ENCODE results near the gene WDR1. TPM values are rescaled to one million over a fixed set of nuclear protein-coding genes. Genes with fewer than 3 reads are reported as not detected.

WDR1 gene
- total RNA-seq, 2 experiments from 2014 or later: 308 to 354 TPM

- H3K36me3 Mint-ChIP-seq (ENCODE audit: low read depth): peaks cover 70% of the 10 kb centered on the region
- no peaks in the 10 kb centered on the region for H3K27me3 Mint-ChIP-seq
- intact Hi-C loops (cut with DNase I, micrococcal nuclease): no loop called here
- ATAC-seq (no peak), DNase-seq (no peak)
- H3K4me1 Mint-ChIP-seq: peaks cover 7% of the 10 kb centered on the region
- no peak overlapping the region for H3K4me3 Mint-ChIP-seq
- no peaks in the 10 kb centered on the region for H3K9me3 Mint-ChIP-seq (ENCODE audit: low read depth)
- peak overlapping the region; percentile 16 for H3K27ac Mint-ChIP-seq
- ChIA-PET POLR2A (interaction anchor here (0.7 kb wide), 1 partner anchor 19 kb away, joined by 3 read pairs; no protein-coding TSS in a partner anchor), CTCF (no interaction called here)
Measured at GRCh38 chr4:10075953-10076391, 40.6 kb downstream of the WDR1 start.

GRCh38 chr4:10075158-10075863 lies 41.3 kb downstream of the WDR1 start:
- DNase-seq (no peak), ATAC-seq (no peak)
- Mint-ChIP-seq H3K27ac (peak overlapping the region; percentile 35), H3K4me3 (no peak overlapping the region), H3K4me1 (peaks cover 7% of the 10 kb centered on the region), H3K27me3 (no peaks in the 10 kb centered on the region), H3K9me3 (ENCODE audit: low read depth) (no peaks in the 10 kb centered on the region), H3K36me3 (ENCODE audit: low read depth) (peaks cover 67% of the 10 kb centered on the region)
- ChIA-PET CTCF (no interaction called here), POLR2A (no interaction called here)
- intact Hi-C loops (cut with DNase I, micrococcal nuclease): no loop called here

- ChIA-PET CTCF (no interaction called here), POLR2A (no interaction called here)
- no peak overlapping the region for H3K4me3 Mint-ChIP-seq
- no peaks in the 10 kb centered on the region for H3K27me3 Mint-ChIP-seq
- DNase-seq (peak; percentile 41), ATAC-seq (peak; percentile 47)
- H3K9me3 Mint-ChIP-seq (ENCODE audit: low read depth): no peaks in the 10 kb centered on the region
- peak overlapping the region; percentile 56 for H3K27ac Mint-ChIP-seq
- H3K36me3 Mint-ChIP-seq (ENCODE audit: low read depth): peaks cover 68% of the 10 kb centered on the region
- H3K4me1 Mint-ChIP-seq: peaks cover 7% of the 10 kb centered on the region
- intact Hi-C loops (cut with DNase I, micrococcal nuclease): no loop called here
Measured at GRCh38 chr4:10074767-10075105, 41.9 kb downstream of the WDR1 start.

- ChIA-PET CTCF (no interaction called here), POLR2A (no interaction called here)
- H3K27ac Mint-ChIP-seq: peak overlapping the region; percentile 56
- DNase-seq: no peak
- H3K4me1 Mint-ChIP-seq: peaks cover 7% of the 10 kb centered on the region
- H3K4me3 Mint-ChIP-seq: no peak overlapping the region
- no peaks in the 10 kb centered on the region for H3K9me3 Mint-ChIP-seq (ENCODE audit: low read depth)
- no peak for ATAC-seq
- intact Hi-C loops (cut with DNase I, micrococcal nuclease): no loop called here
- no peaks in the 10 kb centered on the region for H3K27me3 Mint-ChIP-seq
- H3K36me3 Mint-ChIP-seq (ENCODE audit: low read depth): peaks cover 64% of the 10 kb centered on the region
Measured at GRCh38 chr4:10074076-10074766, 42.4 kb downstream of the WDR1 start.

DNA sequence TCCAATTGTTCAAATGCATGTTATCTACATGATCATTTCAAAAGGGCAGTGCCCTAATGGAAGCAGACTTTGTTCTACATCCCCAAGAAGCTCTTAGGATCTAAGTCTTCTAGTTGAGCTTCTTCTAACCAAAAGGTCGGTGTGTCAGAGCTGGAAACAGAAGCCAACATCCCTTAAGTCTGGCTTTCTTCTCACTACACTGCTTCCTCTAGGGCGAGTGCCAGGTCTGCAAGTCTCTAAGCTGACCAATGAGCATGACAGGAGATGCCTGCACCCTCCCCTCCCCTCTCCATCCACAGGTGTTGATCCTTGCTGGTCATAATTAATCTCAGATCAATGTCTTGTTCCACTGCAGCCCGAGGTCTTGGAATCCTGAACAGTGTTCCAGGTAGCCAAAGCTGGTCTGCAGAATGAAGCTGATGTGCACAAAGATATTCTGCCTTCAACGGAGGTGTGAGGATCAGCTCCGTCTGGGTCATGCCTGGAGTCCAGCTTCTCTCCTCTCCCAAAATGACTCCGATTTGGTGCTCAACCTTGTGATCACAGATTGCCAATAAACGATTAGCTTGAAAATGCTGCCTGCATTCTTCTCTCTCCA lies 44.1 kb downstream of the WDR1 start:
- peaks cover 53% of the 10 kb centered on the region for H3K36me3 Mint-ChIP-seq (ENCODE audit: low read depth)
- ChIA-PET CTCF (interaction anchor here (0.9 kb wide), 1 partner anchor 30 kb away, joined by 4 read pairs; no protein-coding TSS in a partner anchor), POLR2A (interaction anchor here (0.6 kb wide), 1 partner anchor 125 kb away, joined by 3 read pairs; no protein-coding TSS in a partner anchor)
- H3K9me3 Mint-ChIP-seq (ENCODE audit: low read depth): no peaks in the 10 kb centered on the region
- ATAC-seq: no peak
- no peaks in the 10 kb centered on the region for H3K27me3 Mint-ChIP-seq
- H3K4me1 Mint-ChIP-seq: peaks cover 7% of the 10 kb centered on the region
- H3K4me3 Mint-ChIP-seq: no peak overlapping the region
- no peak for DNase-seq
- intact Hi-C loops (cut with DNase I, micrococcal nuclease): no loop called here
- peak overlapping the region; percentile 40 for H3K27ac Mint-ChIP-seq

DNA sequence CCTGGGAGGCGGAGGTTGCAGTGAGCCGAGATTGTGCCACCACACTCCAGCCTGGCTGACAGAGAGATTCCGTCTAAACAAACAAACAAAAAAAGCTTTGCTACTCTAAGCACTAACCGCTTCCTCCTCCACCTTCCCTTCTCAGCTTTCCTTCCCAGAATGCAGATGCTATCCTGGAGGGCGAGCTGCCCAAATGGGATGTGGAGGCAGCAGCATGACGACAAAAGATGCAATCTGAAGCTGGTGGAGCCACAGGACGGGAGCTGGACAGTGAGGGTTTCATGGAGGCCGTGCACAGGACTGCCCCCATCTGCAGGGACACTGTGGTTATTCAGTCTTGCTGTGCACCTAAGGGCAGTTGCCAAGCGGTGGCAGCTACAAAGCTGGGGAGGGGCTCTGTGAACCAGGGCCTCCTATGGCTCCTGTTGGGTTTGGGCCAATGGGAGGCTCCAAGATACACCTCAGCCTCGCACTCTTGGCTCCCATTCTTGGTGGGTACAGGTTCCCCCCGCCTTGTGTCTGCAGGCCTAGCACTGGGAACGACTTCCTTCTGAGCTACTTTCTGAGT lies 47.4 kb downstream of the WDR1 start:
- DNase-seq: no peak
- no peak for ATAC-seq
- Mint-ChIP-seq H3K27ac (no peak overlapping the region), H3K9me3 (ENCODE audit: low read depth) (no peaks in the 10 kb centered on the region), H3K36me3 (ENCODE audit: low read depth) (peaks cover 37% of the 10 kb centered on the region), H3K4me1 (peaks cover 7% of the 10 kb centered on the region), H3K27me3 (no peaks in the 10 kb centered on the region), H3K4me3 (no peak overlapping the region)
- intact Hi-C loops (cut with DNase I, micrococcal nuclease): no loop called here
- POLR2A ChIA-PET: no interaction called here
- CTCF ChIA-PET: no interaction called here

DNA sequence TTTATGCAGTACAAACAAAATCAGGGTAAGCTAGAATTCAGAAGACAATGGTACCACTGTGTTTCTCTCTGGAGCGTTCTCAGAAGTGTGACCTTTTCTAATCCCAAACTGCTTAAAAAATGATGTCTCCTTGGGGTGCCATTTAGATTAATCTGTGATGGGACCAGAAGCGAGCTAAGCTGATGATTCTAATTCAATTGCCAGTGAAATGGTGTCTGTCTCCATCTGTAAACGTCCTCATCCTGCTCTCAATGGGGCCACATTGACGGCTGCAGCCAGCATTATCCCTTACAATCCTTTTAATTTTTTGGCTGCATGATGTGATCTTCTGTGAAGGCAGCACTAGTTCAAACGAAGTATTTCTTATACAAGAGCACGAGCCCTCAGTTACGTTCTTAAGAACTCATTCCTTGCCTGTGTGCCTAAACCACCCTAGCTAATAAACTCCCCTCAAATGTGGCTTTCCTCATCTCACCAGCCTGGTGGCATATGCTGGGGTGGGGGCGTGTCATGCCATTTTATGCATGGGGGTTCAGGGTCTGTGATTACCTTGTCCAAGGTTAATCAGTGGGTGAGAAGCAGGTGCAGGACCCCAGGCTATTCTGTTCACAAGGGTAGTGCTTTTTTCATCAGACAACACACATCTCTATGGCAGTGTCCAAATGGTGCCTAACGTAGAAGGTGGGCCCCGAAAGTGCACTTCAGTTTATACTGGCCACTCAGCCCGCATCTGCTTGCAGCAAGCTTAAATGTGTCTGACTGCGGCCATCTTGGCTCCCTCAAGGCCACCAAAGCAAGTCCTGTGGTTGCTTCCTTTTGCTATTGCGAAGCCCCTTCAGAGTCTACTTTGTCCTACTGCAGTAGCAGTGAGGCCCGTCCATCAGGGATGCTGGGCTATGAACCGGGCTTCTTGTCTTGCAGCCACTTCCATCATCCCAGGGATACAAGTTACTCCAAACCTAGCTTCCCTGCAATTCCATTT lies 49.6 kb downstream of the WDR1 start:
- no peak overlapping the region for H3K4me3 Mint-ChIP-seq
- H3K36me3 Mint-ChIP-seq (ENCODE audit: low read depth): peaks cover 25% of the 10 kb centered on the region
- ChIA-PET CTCF (no interaction called here), POLR2A (interaction anchor here (0.6 kb wide), 1 partner anchor 12 kb away, joined by 6 read pairs; no protein-coding TSS in a partner anchor)
- ATAC-seq (no peak), DNase-seq (no peak)
- no peak overlapping the region for H3K27ac Mint-ChIP-seq
- no peaks in the 10 kb centered on the region for H3K27me3 Mint-ChIP-seq
- H3K9me3 Mint-ChIP-seq (ENCODE audit: low read depth): no peaks in the 10 kb centered on the region
- no peaks in the 10 kb centered on the region for H3K4me1 Mint-ChIP-seq
- intact Hi-C loops (cut with DNase I, micrococcal nuclease): no loop called here

- H3K27me3 Mint-ChIP-seq: no peaks in the 10 kb centered on the region
- peaks cover 24% of the 10 kb centered on the region for H3K36me3 Mint-ChIP-seq (ENCODE audit: low read depth)
- no peaks in the 10 kb centered on the region for H3K4me1 Mint-ChIP-seq
- ChIA-PET CTCF (no interaction called here), POLR2A (interaction anchor here (0.6 kb wide), 1 partner anchor 12 kb away, joined by 6 read pairs; no protein-coding TSS in a partner anchor)
- intact Hi-C loops (cut with DNase I, micrococcal nuclease): no loop called here
- no peaks in the 10 kb centered on the region for H3K9me3 Mint-ChIP-seq (ENCODE audit: low read depth)
- H3K4me3 Mint-ChIP-seq: no peak overlapping the region
- no peak overlapping the region for H3K27ac Mint-ChIP-seq
- DNase-seq (no peak), ATAC-seq (no peak)
Measured at GRCh38 chr4:10066206-10066605, 50.4 kb downstream of the WDR1 start.

GRCh38 chr4:10063544-10064300 lies 52.9 kb downstream of the WDR1 start:
- Mint-ChIP-seq H3K4me1 (no peaks in the 10 kb centered on the region), H3K36me3 (ENCODE audit: low read depth) (peaks cover 31% of the 10 kb centered on the region), H3K27me3 (no peaks in the 10 kb centered on the region), H3K4me3 (no peak overlapping the region), H3K9me3 (ENCODE audit: low read depth) (no peaks in the 10 kb centered on the region), H3K27ac (no peak overlapping the region)
- ATAC-seq (no peak), DNase-seq (no peak)
- ChIA-PET CTCF (interaction anchor here (0.7 to 1.0 kb wide), 2 partner anchors 360 to 458 kb away, joined by 3 to 4 read pairs; no protein-coding TSS in a partner anchor), POLR2A (no interaction called here)
- intact Hi-C loops (cut with DNase I, micrococcal nuclease): no loop called here

DNA sequence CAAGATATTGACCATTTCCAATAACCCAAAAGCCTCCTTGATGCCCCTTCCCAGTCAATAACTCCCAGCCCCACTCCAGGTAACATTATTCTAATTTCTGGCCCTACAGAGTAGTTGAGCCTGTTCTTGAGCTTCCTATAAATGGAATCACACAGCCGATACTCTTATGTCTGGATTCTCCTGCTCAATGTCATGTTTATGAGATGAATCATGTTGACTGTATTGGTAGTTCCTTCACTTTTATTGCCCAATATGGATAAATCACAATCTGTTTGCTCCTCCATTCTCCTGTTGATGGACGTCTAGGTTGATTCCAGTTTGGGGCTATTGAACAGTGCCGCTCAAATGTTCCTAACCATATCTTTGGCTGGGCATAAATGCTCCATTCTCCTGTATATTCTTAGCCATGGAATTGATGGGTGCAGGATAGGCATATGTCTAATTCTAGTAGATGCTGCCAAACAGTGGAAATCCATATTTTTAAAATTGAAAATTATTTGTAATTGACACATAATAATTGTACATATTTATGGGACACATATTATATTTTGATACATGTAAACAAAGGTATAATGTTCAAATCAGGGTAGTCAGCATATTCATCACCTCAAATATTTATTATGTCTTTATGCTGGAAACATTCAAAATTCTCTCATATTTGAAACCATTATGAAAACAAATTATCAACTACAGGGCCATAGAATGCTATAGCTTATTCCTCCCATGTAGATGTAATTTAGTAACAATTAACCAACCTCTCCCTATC lies 54.8 kb downstream of the WDR1 start:
- CTCF ChIA-PET: interaction anchor here (1.0 kb wide), 1 partner anchor 43 kb away, joined by 4 read pairs; no protein-coding TSS in a partner anchor

More for the DNA sequence above, 54.8 kb downstream of the WDR1 start:
- intact Hi-C loops (cut with DNase I, micrococcal nuclease): no loop called here
- peaks cover 41% of the 10 kb centered on the region for H3K36me3 Mint-ChIP-seq (ENCODE audit: low read depth)
- DNase-seq (no peak), ATAC-seq (no peak)
- H3K9me3 Mint-ChIP-seq (ENCODE audit: low read depth): no peaks in the 10 kb centered on the region
- no peaks in the 10 kb centered on the region for H3K27me3 Mint-ChIP-seq
- POLR2A ChIA-PET: no interaction called here
- no peaks in the 10 kb centered on the region for H3K4me1 Mint-ChIP-seq
- H3K27ac Mint-ChIP-seq: no peak overlapping the region
- H3K4me3 Mint-ChIP-seq: no peak overlapping the region

All from activated CD4-positive, alpha-beta T cell treated with anti-CD3 and anti-CD28 coated beads for 36 hours (primary cell).